ENCODE measurements around the gene PRR4. TPM values are rescaled to one million over a fixed set of nuclear protein-coding genes. Genes with fewer than 3 reads are reported as not detected.

Gene PRR4
- total and polyA plus RNA-seq, 7 donors = 0.68 to 4.4 (median 1.4) TPM; not detected in 1

- Histone ChIP-seq H3K27me3 (no peaks in the 10 kb centered on the region), H3K4me1 (no peaks in the 10 kb centered on the region), H3K27ac (no peak overlapping the region), H3K36me3 (no peaks in the 10 kb centered on the region), H3K9me3 (no peaks in the 10 kb centered on the region), H3K4me3 (no peak overlapping the region)
- intact Hi-C loops (cut with DNase I) = no loop called here
- DNase-seq = no peak
- 65 to 68% methylated on average over 5 of the region's 5 CpGs for WGBS, 2 donors
- no peak for TF ChIP-seq CTCF (IDR thresholded peaks at IDR 0.05)
- no peak for TF ChIP-seq POLR2A (IDR thresholded peaks at IDR 0.05)
- no peak for TF ChIP-seq POLR2AphosphoS5 (IDR thresholded peaks at IDR 0.05)
- TF ChIP-seq EP300 (IDR thresholded peaks at IDR 0.05) = no peak
These were observed 47.5 kb downstream of the PRR4 start for GRCh38 chr12:10801741-10802140.

Small RNA genes lying within 50 kb of the gene (small RNA-seq; reads per million reads assigned to genes)
- 0 reads per million in 3 donors for gene PRR4

Other genes with a start within 250 kb of the PRR4 start
- gene MAGOHB, start 235.9 kb downstream of the PRR4 start, total RNA-seq = 10 to 100 TPM in 3 of 4 donors, 1 to 10 TPM in 1; 8.6 to 17.4 (median 12.5) TPM
- 10 to 100 TPM; 17.6 to 25.7 (median 18.6) TPM for gene MAGOHB, start 235.9 kb downstream of the PRR4 start, polyA plus RNA-seq
- under 1 TPM in 3 of 4 donors, not detected in 1; 0.16 to 0.54 (median 0.36) TPM for gene STYK1, start 175.4 kb downstream of the PRR4 start, total RNA-seq
- gene STYK1, start 175.4 kb downstream of the PRR4 start, polyA plus RNA-seq = 10 to 100 TPM in 1 of 3 donors, 1 to 10 TPM in 2; 6.9 to 14.1 (median 9.0) TPM
- 100 to 1,000 TPM; 281 to 596 (median 407) TPM for gene YBX3, start 126.2 kb downstream of the PRR4 start, total RNA-seq
- gene YBX3, start 126.2 kb downstream of the PRR4 start, polyA plus RNA-seq = 100 to 1,000 TPM in 2 of 3 donors, 10 to 100 TPM in 1; 81.8 to 244 (median 153) TPM
- not detected for gene TAS2R7, start 46.8 kb downstream of the PRR4 start, total RNA-seq
- not detected for gene TAS2R7, start 46.8 kb downstream of the PRR4 start, polyA plus RNA-seq
- gene TAS2R8, start 42.2 kb downstream of the PRR4 start, total RNA-seq = under 1 TPM in 1 of 4 donors, not detected in 3; 0.49 TPM
- gene TAS2R8, start 42.2 kb downstream of the PRR4 start, polyA plus RNA-seq = not detected
- gene TAS2R9, start 39.3 kb downstream of the PRR4 start, total RNA-seq = not detected
- gene TAS2R9, start 39.3 kb downstream of the PRR4 start, polyA plus RNA-seq = not detected
- gene TAS2R10, start 23.1 kb downstream of the PRR4 start, total RNA-seq = 1 to 10 TPM in 1 of 4 donors, under 1 TPM in 2, not detected in 1; 0.33 to 2.9 (median 0.54) TPM
- gene TAS2R10, start 23.1 kb downstream of the PRR4 start, polyA plus RNA-seq = under 1 TPM in 1 of 3 donors, not detected in 2; 0.09 TPM
- gene PRH1, start 34.8 kb upstream of the PRR4 start, total RNA-seq = 10 to 100 TPM; 20.9 to 53.9 (median 25.1) TPM
- gene PRH1, start 34.8 kb upstream of the PRR4 start, polyA plus RNA-seq = 1 to 10 TPM in 2 of 3 donors, not detected in 1; 2.1 to 2.6 TPM
- 1 to 10 TPM; 1.1 to 4.1 (median 2.8) TPM for gene TAS2R13, start 60.1 kb upstream of the PRR4 start, total RNA-seq
- gene TAS2R13, start 60.1 kb upstream of the PRR4 start, polyA plus RNA-seq = under 1 TPM in 1 of 3 donors, not detected in 2; 0.20 TPM
- 1 to 10 TPM in 2 of 4 donors, not detected in 2; 1.2 to 1.4 TPM for gene PRH2, start 79.8 kb upstream of the PRR4 start, total RNA-seq
- not detected for gene PRH2, start 79.8 kb upstream of the PRR4 start, polyA plus RNA-seq
- gene TAS2R14, start 89.8 kb upstream of the PRR4 start, total RNA-seq = 1 to 10 TPM; 3.3 to 6.9 (median 6.2) TPM
- gene TAS2R14, start 89.8 kb upstream of the PRR4 start, polyA plus RNA-seq = 1 to 10 TPM in 1 of 3 donors, not detected in 2; 1.1 TPM
- 1 to 10 TPM; 1.4 to 4.6 (median 2.1) TPM for gene TAS2R50, start 137.4 kb upstream of the PRR4 start, total RNA-seq
- gene TAS2R50, start 137.4 kb upstream of the PRR4 start, polyA plus RNA-seq = under 1 TPM in 1 of 3 donors, not detected in 2; 0.28 TPM
- 1 to 10 TPM; 2.6 to 6.4 (median 4.6) TPM for gene TAS2R20, start 148.8 kb upstream of the PRR4 start, total RNA-seq
- under 1 TPM in 1 of 3 donors, not detected in 2; 0.50 TPM for gene TAS2R20, start 148.8 kb upstream of the PRR4 start, polyA plus RNA-seq
- 1 to 10 TPM; 5.0 to 8.6 (median 6.5) TPM for gene TAS2R19, start 173.1 kb upstream of the PRR4 start, total RNA-seq
- gene TAS2R19, start 173.1 kb upstream of the PRR4 start, polyA plus RNA-seq = under 1 TPM in 1 of 3 donors, not detected in 2; 0.41 TPM
- gene TAS2R31, start 181.9 kb upstream of the PRR4 start, total RNA-seq = 1 to 10 TPM; 3.9 to 9.2 (median 7.3) TPM
- gene TAS2R31, start 181.9 kb upstream of the PRR4 start, polyA plus RNA-seq = under 1 TPM in 1 of 3 donors, not detected in 2; 0.44 TPM
- gene TAS2R46, start 212.8 kb upstream of the PRR4 start, total RNA-seq = 1 to 10 TPM; 2.3 to 5.0 (median 3.1) TPM
- under 1 TPM in 1 of 3 donors, not detected in 2; 0.07 TPM for gene TAS2R46, start 212.8 kb upstream of the PRR4 start, polyA plus RNA-seq
- gene TAS2R43, start 242.8 kb upstream of the PRR4 start, total RNA-seq = 1 to 10 TPM; 2.1 to 10.0 (median 3.6) TPM
- not detected for gene TAS2R43, start 242.8 kb upstream of the PRR4 start, polyA plus RNA-seq

All from sigmoid colon (tissue), 7 donors.